H9 (cell line): ENCODE results near the gene ETF1. TPM values are rescaled to one million over a fixed set of nuclear protein-coding genes. Genes with fewer than 3 reads are reported as not detected.

Experiments
- DNase-seq: peaks from one replicate; pipeline ENCODE4 v3.0.0-alpha.2; 2017
- H2AFZ ChIP-seq: one replicate; pipeline ENCODE4 v1.6.1; 2013; ENCODE audit warnings: mild to moderate bottlenecking, low read length, control low read depth, moderate library complexity
- H2AK5ac ChIP-seq: 2 replicates; pipeline ENCODE4 v1.6.1; 2013; ENCODE audit warnings: low read length, control low read depth, mixed read lengths; ENCODE audit not compliant: insufficient read length
- H2BK120ac ChIP-seq: one replicate; pipeline ENCODE4 v1.6.1; 2013; ENCODE audit warnings: low read depth, mild to moderate bottlenecking, low read length, control low read depth, inconsistent platforms; ENCODE audit not compliant: poor library complexity, severe bottlenecking
- H2BK12ac ChIP-seq: 2 replicates; pipeline ENCODE4 v1.6.1; 2013; ENCODE audit warnings: low read length, control low read depth, mixed read lengths, low read depth; ENCODE audit not compliant: insufficient read length
- H2BK15ac ChIP-seq: 2 replicates; pipeline ENCODE4 v1.6.1; 2013; ENCODE audit warnings: low read depth, low read length, control low read depth
- H2BK20ac ChIP-seq: one replicate; pipeline ENCODE4 v1.6.1; 2013; ENCODE audit warnings: low read depth, mild to moderate bottlenecking, low read length, control low read depth, inconsistent platforms; ENCODE audit not compliant: poor library complexity, severe bottlenecking
- H2BK5ac ChIP-seq: 2 replicates; pipeline ENCODE4 v1.6.1; 2013; ENCODE audit warnings: low read length, control low read depth, mixed read lengths; ENCODE audit not compliant: insufficient read length
- H3K14ac ChIP-seq: 2 replicates; pipeline ENCODE4 v1.6.1; 2013; ENCODE audit warnings: low read length, control low read depth; ENCODE audit not compliant: insufficient read depth
- H3K18ac ChIP-seq: 2 replicates; pipeline ENCODE4 v1.6.1; 2013; ENCODE audit warnings: low read depth, mild to moderate bottlenecking, mixed read lengths, low read length, control low read depth; ENCODE audit not compliant: insufficient read length
- H3K23ac ChIP-seq: 2 replicates; pipeline ENCODE4 v1.6.1; 2013; ENCODE audit warnings: low read length, control low read depth, mixed read lengths, low read depth; ENCODE audit not compliant: insufficient read length
- H3K23me2 ChIP-seq: 2 replicates; pipeline ENCODE4 v1.6.1; 2013; ENCODE audit warnings: low read depth, mild to moderate bottlenecking, mixed read lengths, low read length, control low read depth; ENCODE audit not compliant: insufficient read length, poor library complexity, severe bottlenecking
- H3K27ac ChIP-seq: 2 replicates; pipeline ENCODE4 v1.5.1; 2013; ENCODE audit warnings: low read length, control low read depth, mixed read lengths, low read depth; ENCODE audit not compliant: insufficient read length
- H3K27me3 ChIP-seq: 2 replicates; pipeline ENCODE4 v1.6.1; 2013; ENCODE audit warnings: low read length, control low read depth, inconsistent platforms; ENCODE audit not compliant: insufficient read depth
- H3K4ac ChIP-seq: 2 replicates; pipeline ENCODE4 v1.6.1; 2013; ENCODE audit warnings: low read depth, mild to moderate bottlenecking, control low read depth, inconsistent platforms, low read length, moderate library complexity
- H3K4me1 ChIP-seq: 2 replicates; pipeline ENCODE4 v1.6.1; 2013; ENCODE audit warnings: low read length, control low read depth, inconsistent platforms; ENCODE audit not compliant: insufficient read depth
- H3K4me2 ChIP-seq: 2 replicates; pipeline ENCODE4 v1.6.1; 2013; ENCODE audit warnings: low read length, control low read depth, mixed read lengths; ENCODE audit not compliant: insufficient read length, insufficient read depth
- H3K56ac ChIP-seq: 2 replicates; pipeline ENCODE4 v1.6.1; 2013; ENCODE audit warnings: low read depth, mild to moderate bottlenecking, mixed read lengths, low read length, control low read depth; ENCODE audit not compliant: insufficient read length
- H3K79me1 ChIP-seq: 2 replicates; pipeline ENCODE4 v1.6.1; 2013; ENCODE audit warnings: low read depth, mild to moderate bottlenecking, moderate library complexity, low read length, control low read depth, inconsistent platforms; ENCODE audit not compliant: insufficient read depth, poor library complexity, severe bottlenecking
- H3K79me2 ChIP-seq: 2 replicates; pipeline ENCODE4 v1.6.1; 2013; ENCODE audit warnings: low read length, control low read depth, inconsistent platforms; ENCODE audit not compliant: insufficient read depth
- H3K9ac ChIP-seq: 2 replicates; pipeline ENCODE4 v1.6.1; 2013; ENCODE audit warnings: low read length, control low read depth, mixed read lengths; ENCODE audit not compliant: insufficient read length; ENCODE audit errors: extremely low read depth
- H3K9me3 ChIP-seq: one replicate; pipeline ENCODE4 v1.6.1; 2013; ENCODE audit warnings: low read depth, low read length, inconsistent platforms; ENCODE audit not compliant: control insufficient read depth
- H3T11ph ChIP-seq: one replicate; pipeline ENCODE4 v1.6.1; 2013; ENCODE audit warnings: mild to moderate bottlenecking, low read length, control low read depth, inconsistent platforms
- H4K20me1 ChIP-seq: one replicate; pipeline ENCODE4 v1.6.1; 2013; ENCODE audit not compliant: control insufficient read depth, insufficient read length, insufficient read depth
- H4K5ac ChIP-seq: 2 replicates; pipeline ENCODE4 v1.6.1; 2013; ENCODE audit warnings: low read depth, mild to moderate bottlenecking, mixed read lengths, low read length, control low read depth; ENCODE audit not compliant: insufficient read length
- H4K8ac ChIP-seq: replicated peaks from 2 replicates; pipeline ENCODE4 v1.6.1; 2013; ENCODE audit warnings: low read length, control low read depth, mixed read lengths, low read depth; ENCODE audit not compliant: insufficient read length
- H4K91ac ChIP-seq: 2 replicates; pipeline ENCODE4 v1.6.1; 2013; ENCODE audit warnings: low read depth, mild to moderate bottlenecking, moderate library complexity, mixed read lengths, low read length, control low read depth; ENCODE audit not compliant: insufficient read length
- H3K27ac Mint-ChIP-seq, 3 experiments: 2 replicates in 2 of 3; 3 replicates in 1 of 3; pipeline ENCODE4 v1.8.0; 2020 to 2021; ENCODE audit warnings: mixed read lengths in 3 of 3, mild to moderate bottlenecking in 1 of 3, moderate library complexity in 1 of 3
- H3K27me3 Mint-ChIP-seq: 2 replicates; pipeline ENCODE4 v1.8.0; 2021; ENCODE audit warnings: low read depth, mild to moderate bottlenecking, moderate library complexity, mixed read lengths
- H3K36me3 Mint-ChIP-seq, 3 experiments: 2 replicates in 2 of 3; 3 replicates in 1 of 3; pipeline ENCODE4 v1.8.0; 2020 to 2021; ENCODE audit warnings: low read depth in 3 of 3, mixed read lengths in 3 of 3; ENCODE audit not compliant: insufficient read depth in 1 of 3
- H3K4me1 Mint-ChIP-seq, 2 experiments: 2 replicates each; pipeline ENCODE4 v1.8.0; 2020; ENCODE audit warnings: mixed read lengths in 2 of 2
- H3K4me3 Mint-ChIP-seq, 2 experiments: 2 replicates in 1 of 2; 3 replicates in 1 of 2; pipeline ENCODE4 v1.8.0; 2020 to 2021; ENCODE audit warnings: mild to moderate bottlenecking in 2 of 2, mixed read lengths in 2 of 2, moderate library complexity in 1 of 2
- H3K9me3 Mint-ChIP-seq, 2 experiments: 2 replicates in 1 of 2; 3 replicates in 1 of 2; pipeline ENCODE4 v1.8.0; 2020; ENCODE audit warnings: mild to moderate bottlenecking in 2 of 2, mixed read lengths in 2 of 2, moderate library complexity in 1 of 2
- CTCF ChIP-seq: fragments of 200-600 bp; sonication (generic); conservative IDR thresholded peaks from 3 replicates; pipeline ENCODE4 v1.8.0; 2021; ENCODE audit warnings: antibody characterized with exemption, mild to moderate bottlenecking
- WGBS: extraction: QIAGEN DNeasy Blood & Tissue Kit; methylation state at CpG from one replicate; pipeline ENCODE4 v1.1.7; 2013; ENCODE audit warnings: missing lambda C conversion rate, low lambda C conversion rate, mixed read lengths; ENCODE audit not compliant: insufficient read length; ENCODE audit errors: extremely low coverage; 5-methylcytosine and 5-hydroxymethylcytosine counted together
- total RNA-seq: library from RNA; stranded (reverse); gene quantifications from 2 replicates; pipeline ENCODE4 v1.2.1, GENCODE V29; 2021

ETF1 gene
- total RNA-seq, 1 experiment from 2014 or later = 175 TPM

- no peak overlapping the region for H3K9ac ChIP-seq
- H2BK12ac ChIP-seq = no peak overlapping the region
- H2BK120ac ChIP-seq = no peak overlapping the region
- no peaks in the 10 kb centered on the region for H3K9me3 ChIP-seq
- no peak overlapping the region for H3K27ac Mint-ChIP-seq
- no peak overlapping the region for H2BK20ac ChIP-seq
- no peak for TF ChIP-seq CTCF
- no peak overlapping the region for H3K18ac ChIP-seq
- H3K79me2 ChIP-seq = peaks cover 9% of the 10 kb centered on the region; the same call in 1 of the 2 replicates
- no peak overlapping the region for H3K4me3 Mint-ChIP-seq
- H3K27ac ChIP-seq = no peak overlapping the region
- H3K27me3 Mint-ChIP-seq = no peaks in the 10 kb centered on the region
- no peak overlapping the region for H3K14ac ChIP-seq
- H3K79me1 ChIP-seq = peaks cover 5% of the 10 kb centered on the region
- no peaks in the 10 kb centered on the region for H3K4me1 Mint-ChIP-seq
- no peak overlapping the region for H4K91ac ChIP-seq
- no peak overlapping the region for H3K56ac ChIP-seq
- no peak overlapping the region for H2BK15ac ChIP-seq
- H4K20me1 ChIP-seq = no peaks in the 10 kb centered on the region
- no peak for DNase-seq
- no peak overlapping the region for H3K23ac ChIP-seq
- H3K36me3 Mint-ChIP-seq = peaks cover 68 to 91% (median 86%) of the 10 kb centered on the region in 3 experiments
- no peak overlapping the region for H3T11ph ChIP-seq
- no peaks in the 10 kb centered on the region for H3K27me3 ChIP-seq
- no peak overlapping the region for H2BK5ac ChIP-seq
- H2AFZ ChIP-seq = no peak overlapping the region
- WGBS = no CpG with 5 or more reads among the region's 3 CpGs
- no peak overlapping the region for H4K8ac ChIP-seq
- H3K9me3 Mint-ChIP-seq = no peaks in the 10 kb centered on the region
- no peak overlapping the region for H4K5ac ChIP-seq
- H3K23me2 ChIP-seq = no peaks in the 10 kb centered on the region
- no peaks in the 10 kb centered on the region for H3K4me1 ChIP-seq
- no peak overlapping the region for H2AK5ac ChIP-seq
- no peak overlapping the region for H3K4me2 ChIP-seq
- H3K4ac ChIP-seq = no peak overlapping the region
These were observed 23.8 kb upstream of the ETF1 start for GRCh38 chr5:138566792-138567191.
